HEK293 (cell line): ENCODE measurements around the gene GRAMD1B.

Experiments used
- SETDB1 ChIP-seq: IDR thresholded peaks from one replicate; pipeline ENCODE4 v1.6.1; 2017; ENCODE audit warnings: mild to moderate bottlenecking, low read length, moderate library complexity, mixed read lengths; ENCODE audit not compliant: insufficient read length
- SP2 ChIP-seq: fragments of 450-650 bp; formaldehyde crosslinking; IDR thresholded peaks from 2 replicates; pipeline ENCODE4 v1.5.1; 2016; ENCODE audit warnings: missing biosample characterization, missing genetic modification characterization
- ZBTB20 ChIP-seq: fragments of 450-650 bp; formaldehyde crosslinking; IDR thresholded peaks from 2 replicates; pipeline ENCODE4 v1.5.1; 2016; ENCODE audit warnings: missing biosample characterization, missing genetic modification characterization
- ZNF112 ChIP-seq: fragments of 450-650 bp; formaldehyde crosslinking; IDR thresholded peaks from 2 replicates; pipeline ENCODE4 v1.5.0; 2017; ENCODE audit warnings: missing biosample characterization, missing genetic modification characterization
- ZNF239 ChIP-seq: fragments of 450-650 bp; formaldehyde crosslinking; IDR thresholded peaks from 2 replicates; pipeline ENCODE4 v1.5.1; 2016; ENCODE audit warnings: missing biosample characterization, missing genetic modification characterization
- ZNF394 ChIP-seq: fragments of 450-650 bp; formaldehyde crosslinking; IDR thresholded peaks from 2 replicates; pipeline ENCODE4 v1.5.1; 2016; ENCODE audit warnings: missing biosample characterization, missing genetic modification characterization, mild to moderate bottlenecking, moderate library complexity, borderline replicate concordance
- ZNF747 ChIP-seq: fragments of 450-650 bp; formaldehyde crosslinking; IDR thresholded peaks from 2 replicates; pipeline ENCODE4 v1.5.1; 2016; ENCODE audit warnings: missing biosample characterization, missing genetic modification characterization
- TF ChIP-seq, protein P1 (sequence below): fragments of 450-650 bp; formaldehyde crosslinking; IDR thresholded peaks from 2 replicates; pipeline ENCODE4 v1.5.1; 2016; ENCODE audit warnings: missing biosample characterization, missing genetic modification characterization
- TF ChIP-seq, protein P2 (sequence below): fragments of 450-650 bp; formaldehyde crosslinking; IDR thresholded peaks from 2 replicates; pipeline ENCODE4 v1.5.1; 2016; ENCODE audit warnings: missing biosample characterization, missing genetic modification characterization

DNA sequence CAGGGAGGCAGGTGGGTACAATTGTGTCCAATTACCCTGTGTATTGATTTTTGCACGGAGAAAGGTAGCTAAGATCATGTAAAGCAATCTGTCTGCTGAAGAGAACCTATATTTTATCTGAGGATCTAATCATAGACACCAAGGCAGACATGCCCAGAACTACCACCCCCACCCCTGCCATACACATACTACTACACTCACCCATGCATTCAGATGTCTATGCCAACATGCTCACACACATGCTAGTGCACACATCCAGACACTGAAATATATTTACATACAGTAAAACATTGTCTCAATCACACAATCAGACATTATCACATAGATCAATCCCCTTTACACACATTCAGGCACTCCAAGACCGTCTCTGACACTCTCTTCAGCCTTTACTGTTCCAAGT, 222.5 kb downstream of the GRAMD1B start:
- TF ChIP-seq, protein P1, sequence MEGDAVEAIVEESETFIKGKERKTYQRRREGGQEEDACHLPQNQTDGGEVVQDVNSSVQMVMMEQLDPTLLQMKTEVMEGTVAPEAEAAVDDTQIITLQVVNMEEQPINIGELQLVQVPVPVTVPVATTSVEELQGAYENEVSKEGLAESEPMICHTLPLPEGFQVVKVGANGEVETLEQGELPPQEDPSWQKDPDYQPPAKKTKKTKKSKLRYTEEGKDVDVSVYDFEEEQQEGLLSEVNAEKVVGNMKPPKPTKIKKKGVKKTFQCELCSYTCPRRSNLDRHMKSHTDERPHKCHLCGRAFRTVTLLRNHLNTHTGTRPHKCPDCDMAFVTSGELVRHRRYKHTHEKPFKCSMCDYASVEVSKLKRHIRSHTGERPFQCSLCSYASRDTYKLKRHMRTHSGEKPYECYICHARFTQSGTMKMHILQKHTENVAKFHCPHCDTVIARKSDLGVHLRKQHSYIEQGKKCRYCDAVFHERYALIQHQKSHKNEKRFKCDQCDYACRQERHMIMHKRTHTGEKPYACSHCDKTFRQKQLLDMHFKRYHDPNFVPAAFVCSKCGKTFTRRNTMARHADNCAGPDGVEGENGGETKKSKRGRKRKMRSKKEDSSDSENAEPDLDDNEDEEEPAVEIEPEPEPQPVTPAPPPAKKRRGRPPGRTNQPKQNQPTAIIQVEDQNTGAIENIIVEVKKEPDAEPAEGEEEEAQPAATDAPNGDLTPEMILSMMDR: no peak
- TF ChIP-seq ZNF112 (tag by site-specific recombination) (no peak), SP2 (tag by site-specific recombination) (no peak), SETDB1 (no peak), ZNF239 (tag by site-specific recombination) (no peak), ZBTB20 (tag by site-specific recombination) (no peak), ZNF747 (no peak), ZNF394 (no peak)
- TF ChIP-seq, protein P2, sequence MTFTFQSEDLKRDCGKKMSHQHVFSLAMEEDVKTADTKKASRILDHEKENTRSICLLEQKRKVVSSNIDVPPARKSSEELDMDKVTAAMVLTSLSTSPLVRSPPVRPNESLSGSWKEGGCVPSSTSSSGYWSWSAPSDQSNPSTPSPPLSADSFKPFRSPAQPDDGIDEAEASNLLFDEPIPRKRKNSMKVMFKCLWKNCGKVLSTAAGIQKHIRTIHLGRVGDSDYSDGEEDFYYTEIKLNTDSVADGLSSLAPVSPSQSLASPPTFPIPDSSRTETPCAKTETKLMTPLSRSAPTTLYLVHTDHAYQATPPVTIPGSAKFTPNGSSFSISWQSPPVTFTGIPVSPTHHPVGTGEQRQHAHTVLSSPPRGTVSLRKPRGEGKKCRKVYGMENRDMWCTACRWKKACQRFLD (tag by site-specific recombination): no peak
